NAMALWA (cell line): ENCODE data around the gene TMEM178A.
"Not testable (repeated sequence)": the region's sequence is repeated elsewhere in the genome, so short reads cannot be mapped to it uniquely, and the experiment has no call there.

Experiments
- DNase-seq: peaks from one replicate; pipeline ENCODE4 v3.0.0-alpha.2; 2015; ENCODE audit warnings: low spot score

TMEM178A gene

DNA sequence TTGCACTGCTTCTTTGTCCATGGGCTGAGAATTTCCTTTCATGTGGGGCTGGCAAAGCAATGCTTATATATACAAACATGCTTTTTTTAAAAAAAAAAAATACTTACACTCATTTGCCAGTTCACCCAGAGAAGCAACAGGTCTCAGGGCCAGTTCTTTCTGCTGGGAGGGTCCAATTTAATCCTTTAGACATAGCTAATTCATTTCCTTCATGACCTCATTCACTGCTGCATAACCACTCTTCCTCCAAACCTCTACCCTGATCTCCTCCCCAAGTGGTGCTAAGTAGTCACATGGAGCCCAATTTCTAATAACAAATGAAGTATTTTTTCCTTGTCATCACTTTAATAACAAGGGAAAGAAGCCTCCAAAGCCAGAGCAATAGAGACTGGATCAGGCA lies 17.1 kb upstream of the TMEM178A start:
- DNase-seq, result no peak

DNA sequence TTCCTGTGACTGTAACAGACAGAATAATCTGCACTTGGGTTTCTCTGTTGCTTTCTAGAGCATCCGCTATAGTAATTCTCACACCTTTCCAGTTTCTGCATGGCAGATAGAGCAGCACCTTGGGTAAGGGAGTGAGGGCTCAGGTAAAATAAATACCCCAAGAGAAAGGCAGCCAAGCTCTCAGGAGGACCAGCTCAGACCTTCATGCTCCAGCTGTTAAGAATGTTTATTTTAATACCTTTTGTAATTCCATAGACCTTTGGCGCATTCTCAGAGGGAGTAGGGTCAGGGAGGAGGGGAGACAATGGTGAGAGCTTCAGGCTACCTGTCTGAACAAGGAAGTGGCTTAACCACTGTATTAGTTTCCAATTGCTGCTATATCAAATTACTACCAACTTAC lies 16.2 kb upstream of the TMEM178A start:
- no peak for DNase-seq

DNA sequence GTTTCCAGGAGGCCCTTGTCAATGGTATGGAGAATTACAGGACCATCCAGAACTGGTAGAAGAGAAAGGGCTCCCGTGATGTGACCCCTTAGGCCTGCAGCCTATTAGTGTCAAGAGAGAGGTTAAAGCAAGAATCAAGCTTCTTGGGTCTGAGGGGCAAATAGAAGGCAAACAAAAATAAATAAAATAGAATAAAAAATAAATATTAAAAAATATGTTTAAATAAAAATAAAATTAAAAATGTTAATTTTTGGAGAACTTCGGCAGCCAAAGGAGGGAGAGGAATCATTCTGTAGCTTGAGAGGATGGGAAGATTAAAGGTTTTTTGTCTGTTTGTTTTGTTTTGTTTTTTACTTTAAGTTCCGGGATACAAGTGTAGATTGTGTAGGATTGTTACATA lies 15.2 kb upstream of the TMEM178A start:
- no peak for DNase-seq

DNA sequence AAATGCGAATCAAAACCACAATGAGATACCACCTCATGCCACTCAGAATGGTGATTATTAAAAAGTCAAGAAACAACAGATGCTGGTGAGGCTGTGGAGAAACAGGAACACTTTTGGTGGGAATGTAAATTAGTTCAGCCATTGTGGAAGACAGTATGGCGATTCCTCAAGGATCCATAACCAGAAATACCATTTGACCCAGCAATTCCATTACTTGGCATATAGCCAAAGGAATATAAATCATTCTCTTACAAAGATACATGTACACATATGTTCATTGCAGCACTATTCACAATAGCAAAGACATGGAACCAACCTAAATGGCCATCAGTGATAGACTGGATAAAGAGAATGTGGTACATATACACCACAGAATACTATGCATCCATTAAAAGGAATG lies 9.5 kb upstream of the TMEM178A start:
- DNase-seq, result not testable (repeated sequence)

DNA sequence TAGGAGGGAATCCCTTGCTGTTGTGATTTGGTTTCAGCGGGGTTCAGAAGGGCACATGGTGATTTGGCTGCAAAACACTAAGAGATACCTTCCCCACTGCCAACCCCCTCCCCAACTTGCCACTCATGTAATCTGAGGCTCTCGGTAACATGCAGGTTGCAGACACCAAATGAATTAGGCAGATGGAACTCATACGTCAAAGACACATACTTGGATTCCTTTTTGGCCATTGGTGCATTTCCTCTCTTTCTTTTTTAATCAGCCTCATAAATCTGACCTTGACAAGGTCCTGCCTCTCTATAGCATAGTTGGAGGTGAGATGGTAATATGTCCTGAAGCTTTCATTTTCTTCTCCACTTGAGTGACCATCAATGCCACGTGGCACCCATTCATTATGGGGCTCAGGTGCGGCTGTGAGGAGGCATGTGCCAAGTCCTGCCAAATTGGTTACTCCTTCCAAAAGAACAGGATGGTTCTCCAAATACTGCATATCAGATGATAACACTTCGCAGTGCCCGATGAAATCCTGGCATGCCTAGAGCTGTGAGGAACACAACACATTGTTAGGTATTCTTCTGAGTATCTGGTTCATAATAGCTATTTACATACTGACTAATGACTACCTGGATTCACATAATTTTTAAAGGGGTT lies 8.3 kb upstream of the TMEM178A start:
- no peak for DNase-seq

DNA sequence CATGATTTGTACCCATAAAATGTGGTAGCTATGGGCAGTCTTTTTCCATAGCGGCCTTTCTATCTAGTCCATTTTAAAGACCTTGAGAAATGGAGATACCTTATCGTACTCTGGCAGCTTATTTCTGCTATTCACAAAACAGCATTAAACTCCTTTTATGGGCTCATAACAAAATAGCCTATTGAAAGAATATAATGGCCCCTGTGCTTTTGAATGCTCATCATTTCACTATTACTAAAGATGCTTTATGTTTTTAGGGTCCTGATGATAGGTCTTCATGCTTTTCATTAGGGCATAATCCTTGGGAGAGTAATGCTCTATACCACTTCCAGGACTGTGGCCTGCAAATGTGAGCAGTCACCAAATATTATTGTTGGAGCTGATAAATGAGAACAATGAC lies 7.3 kb upstream of the TMEM178A start:
- DNase-seq, result no peak

DNA sequence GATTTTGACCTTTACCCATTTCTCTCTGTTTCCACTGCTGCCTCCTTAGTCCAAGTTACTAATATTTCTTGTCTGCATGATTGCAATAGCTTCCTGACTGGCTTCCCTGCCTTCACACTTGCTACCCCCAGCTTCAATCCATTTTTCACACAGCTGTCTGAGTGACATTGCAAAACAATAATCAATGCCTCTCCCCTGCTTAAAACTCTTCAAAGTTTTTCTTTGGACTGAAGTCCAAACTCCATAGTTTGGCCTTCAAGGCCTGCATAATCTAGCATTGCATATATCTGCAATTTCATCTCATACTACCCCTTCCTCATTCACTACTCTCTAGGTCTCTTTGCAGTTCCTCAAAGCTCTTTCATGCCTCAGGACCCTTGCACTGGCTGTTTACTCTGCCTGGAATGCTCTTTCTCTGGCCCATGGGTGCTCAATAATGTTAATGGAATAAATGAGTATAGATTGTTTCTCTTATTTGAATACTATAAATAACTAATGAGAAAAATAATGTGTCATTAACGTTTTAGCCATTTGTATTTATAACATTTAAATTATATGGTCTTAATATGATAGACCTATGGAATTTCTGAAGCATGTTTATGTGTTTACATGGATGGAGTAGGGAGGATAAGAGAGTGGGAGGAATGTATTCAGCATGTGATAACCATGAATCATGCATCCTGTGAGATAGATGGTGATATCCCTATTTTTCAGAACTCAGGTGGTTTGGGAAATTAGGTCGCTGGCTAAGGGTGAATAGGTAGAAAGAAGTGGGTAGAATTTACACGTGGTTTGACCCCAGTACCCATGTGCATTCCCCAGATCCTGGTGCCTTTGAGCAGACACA lies 5.7 kb upstream of the TMEM178A start:
- DNase-seq, result no peak

DNA sequence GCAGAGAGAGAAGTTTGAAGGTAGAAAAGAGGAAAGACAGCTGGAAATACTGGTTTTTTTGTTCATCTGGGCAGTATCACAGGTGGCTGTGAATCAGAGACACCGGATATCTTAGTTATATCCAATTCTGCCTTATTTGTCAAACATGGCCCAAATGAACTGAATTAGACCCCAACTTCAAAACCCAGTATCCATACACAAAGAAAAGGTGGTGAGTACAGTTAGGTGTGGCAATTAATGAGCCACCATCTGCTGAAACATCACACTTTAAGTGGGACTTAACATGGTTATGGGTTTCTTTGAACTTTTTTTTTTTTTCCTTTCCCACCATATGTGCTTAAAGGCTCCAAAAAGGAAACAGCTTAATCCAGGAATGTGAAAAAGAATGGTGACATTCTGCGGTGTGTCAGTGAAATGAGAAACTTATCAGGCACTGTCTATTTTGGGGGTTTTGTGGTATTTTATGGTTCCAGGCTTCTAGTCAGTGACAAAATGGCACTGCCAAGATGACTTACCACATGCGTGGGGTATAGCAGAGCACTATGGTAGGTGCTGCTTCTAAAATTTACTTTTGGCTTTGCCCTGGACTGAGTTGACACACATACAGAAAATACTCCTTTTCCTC lies 5.0 kb upstream of the TMEM178A start:
- DNase-seq, result no peak

DNA sequence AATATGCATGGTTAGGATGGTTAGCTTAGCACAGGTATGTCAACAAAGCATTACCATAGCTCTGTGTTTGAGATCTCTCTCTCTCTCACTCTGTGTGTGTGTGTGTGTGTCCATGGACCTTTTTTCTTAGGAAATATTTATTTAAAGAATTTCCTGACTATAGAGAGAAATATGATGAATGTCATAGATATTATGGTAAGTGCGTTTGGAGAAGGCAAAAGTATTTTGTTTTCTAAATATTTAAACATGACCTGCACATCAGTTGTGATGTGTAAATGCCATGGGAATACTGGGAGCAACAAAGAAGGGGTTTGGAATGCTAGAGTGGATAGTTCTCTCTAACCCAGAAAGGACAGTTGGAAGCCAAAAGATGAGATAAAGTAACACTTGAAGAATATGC lies 3.9 kb upstream of the TMEM178A start:
- no peak for DNase-seq

DNA sequence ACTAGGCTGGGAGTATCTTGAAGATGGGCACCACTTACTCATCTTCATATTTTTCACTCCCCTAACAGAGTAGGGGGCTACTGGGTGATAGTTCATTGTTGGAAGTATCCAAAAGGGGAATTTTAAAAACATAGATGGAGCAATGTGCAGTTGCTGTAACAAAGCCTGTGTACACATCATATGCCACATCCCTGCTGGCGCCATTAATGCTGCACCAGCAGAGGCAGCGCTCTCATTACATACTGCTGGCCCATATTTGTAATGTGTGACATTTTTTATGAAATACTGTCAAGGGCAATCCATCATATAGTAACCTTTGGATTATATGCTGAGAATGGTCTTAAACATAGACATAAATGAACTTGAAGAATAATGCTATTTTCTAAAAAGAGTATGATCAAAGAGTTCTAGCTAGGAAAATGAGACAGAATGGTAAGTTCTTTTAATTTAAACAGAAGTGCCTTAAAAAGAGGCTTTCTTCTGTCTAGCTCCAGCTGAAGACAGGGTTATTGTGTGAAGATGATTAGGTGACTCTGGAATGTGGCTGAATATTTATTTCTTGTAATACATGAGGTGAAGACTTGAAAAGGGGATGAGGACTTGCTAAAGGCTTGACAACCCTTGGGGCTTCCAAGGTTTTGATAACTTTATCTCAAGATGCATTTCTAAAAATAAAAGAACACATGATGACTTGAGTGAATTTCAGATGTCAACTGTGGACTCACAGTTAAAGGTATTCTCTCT lies 2.4 kb upstream of the TMEM178A start:
- no peak for DNase-seq

DNA sequence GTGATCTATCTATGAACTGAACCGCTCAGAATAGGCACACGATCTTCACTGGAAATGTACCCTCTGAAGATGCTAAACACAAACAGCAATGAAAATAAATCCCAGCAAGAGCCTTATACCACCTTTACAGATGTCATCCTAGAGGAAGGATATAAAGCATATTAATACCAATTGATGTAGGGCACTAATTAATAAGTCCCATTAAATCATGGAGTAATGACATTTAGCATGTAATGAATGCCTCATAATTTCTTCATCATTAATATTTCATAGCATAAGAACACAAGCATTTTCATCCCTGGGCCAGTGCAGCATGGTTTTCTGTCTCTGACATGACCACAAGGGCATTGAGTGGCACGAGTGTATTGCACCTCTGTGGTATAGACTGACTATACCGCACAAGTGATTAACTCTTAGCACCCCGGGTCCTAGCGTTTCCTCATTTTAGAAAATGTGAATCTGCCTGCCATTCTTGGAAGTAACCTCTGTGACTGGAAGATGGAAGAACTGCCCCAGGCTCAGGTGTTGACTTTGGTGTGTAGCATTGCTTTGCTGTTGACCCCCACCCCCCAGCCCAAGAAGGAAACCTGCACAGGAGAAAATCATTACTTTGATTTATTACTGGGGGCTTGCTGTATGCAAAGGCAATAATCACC lies 1.4 kb upstream of the TMEM178A start:
- DNase-seq, result no peak

DNA sequence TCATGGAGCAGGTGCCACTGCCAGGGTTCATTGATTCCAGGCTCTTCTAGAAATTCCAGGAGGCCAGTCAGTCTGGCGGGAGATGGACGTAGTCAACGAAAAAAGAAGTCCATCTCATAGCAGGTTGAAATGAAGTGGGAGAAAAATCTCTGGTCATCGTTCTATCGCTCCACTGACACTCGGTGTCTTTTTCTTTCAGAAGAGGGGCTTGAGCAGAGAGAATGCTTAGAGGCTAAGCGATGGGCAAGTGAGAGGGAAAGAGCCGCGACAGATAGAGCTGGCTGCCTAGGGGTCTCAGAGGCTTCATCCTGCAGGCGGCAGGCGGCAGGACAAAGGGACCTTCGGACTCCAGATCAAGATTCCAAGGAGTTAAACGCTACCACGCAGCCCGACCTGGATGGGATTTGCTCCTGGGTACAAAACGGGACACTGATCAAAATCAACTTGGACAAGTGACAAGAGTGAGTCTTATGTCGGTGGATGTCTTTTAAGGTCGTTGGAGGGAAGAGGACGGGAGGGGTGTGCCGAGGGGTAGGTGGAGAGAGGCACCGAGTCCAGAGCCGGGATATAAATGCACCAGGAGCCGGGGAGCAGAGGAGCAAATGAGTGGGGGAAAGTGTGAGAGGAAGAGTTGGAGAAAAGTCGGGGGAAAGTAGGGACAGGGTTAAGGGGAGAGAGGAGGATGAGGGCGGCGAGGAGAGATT lies 677 bp upstream of the TMEM178A start:
- DNase-seq, result no peak

DNA sequence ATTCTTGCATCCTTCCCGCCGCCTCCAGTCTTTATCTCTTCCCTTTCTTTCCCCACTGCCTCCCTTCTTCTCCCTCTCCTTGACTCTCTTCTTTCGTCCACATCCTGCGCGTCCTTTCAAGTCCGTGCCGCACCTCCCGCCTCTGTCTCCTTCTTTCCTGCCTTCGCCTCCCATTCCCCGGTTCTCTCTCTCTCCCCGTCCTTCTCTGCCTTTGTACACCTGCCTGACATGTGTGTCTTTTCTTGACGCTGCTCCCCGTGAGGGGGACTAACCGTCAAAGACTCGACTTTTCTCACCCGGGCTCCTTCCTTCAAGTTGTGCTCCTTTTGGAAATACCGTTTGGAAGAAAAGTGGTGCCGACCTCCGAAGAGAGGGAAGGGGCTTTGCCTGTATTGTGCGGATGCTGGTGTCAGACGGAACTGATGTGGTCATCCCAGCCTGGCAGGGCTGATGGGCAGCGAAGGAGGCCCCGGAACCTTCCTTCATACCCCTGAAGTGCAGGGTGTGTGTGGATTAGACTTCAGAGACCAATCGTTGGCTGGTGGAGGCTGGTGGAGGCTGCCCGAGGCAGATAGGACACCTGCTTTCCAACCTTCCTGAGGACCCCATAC lies 879 bp downstream of the TMEM178A start:
- no peak for DNase-seq

DNA sequence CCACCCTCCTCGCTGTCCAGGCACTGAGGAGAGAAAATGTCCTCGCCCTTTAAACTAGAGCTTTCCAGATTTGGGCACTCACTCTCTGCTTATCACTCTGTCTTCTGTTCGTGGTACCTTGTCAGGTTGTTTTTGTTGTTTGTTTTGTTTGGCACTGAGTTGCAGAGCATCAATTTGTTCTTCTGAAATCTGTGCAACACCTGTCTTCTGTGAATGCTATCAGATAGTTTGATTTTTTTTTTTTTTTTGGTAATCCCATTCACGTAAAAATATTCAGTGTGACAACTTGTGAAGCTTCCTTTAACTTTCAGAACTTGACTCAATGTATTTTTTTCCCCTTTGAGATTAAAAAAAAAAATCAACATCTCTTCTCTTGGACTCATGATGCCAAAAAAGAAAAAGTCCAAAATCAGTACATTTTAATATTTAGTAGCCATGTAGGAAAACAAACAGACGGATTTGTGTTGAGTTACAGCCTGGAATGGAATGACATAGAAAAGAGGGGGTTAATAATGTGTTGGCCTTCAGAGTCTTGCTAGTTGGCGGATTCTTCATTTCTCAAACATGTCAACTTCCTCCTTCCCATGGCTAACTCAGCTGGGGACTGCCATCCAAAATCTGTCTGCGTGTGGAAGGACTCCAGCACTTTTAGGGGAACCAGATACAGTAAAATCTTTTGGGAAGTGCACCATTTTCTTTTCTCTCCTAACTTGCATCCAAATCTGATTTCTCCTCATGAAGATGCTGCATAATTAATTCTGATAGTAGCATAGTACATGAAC lies 1.6 kb downstream of the TMEM178A start:
- DNase-seq, result no peak

DNA sequence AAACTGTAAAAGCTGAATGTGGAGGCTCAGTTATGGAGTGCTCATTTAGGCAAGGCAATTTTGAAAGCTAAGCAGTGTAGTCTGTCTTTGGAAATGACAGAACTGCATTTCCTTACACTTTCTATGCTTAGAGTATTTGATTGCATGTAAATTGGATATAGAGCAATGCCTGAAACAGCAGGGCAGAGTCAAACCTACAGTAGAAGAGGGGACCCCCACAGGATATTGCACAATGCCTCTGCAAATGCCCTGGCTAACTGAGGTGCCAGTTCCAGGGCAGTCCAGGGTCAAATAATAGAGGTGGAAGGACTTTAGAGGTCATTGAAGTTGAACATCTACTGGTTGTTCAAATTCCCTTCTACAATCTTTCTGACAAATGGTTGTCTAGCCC lies 2.2 kb downstream of the TMEM178A start:
- no peak for DNase-seq

DNA sequence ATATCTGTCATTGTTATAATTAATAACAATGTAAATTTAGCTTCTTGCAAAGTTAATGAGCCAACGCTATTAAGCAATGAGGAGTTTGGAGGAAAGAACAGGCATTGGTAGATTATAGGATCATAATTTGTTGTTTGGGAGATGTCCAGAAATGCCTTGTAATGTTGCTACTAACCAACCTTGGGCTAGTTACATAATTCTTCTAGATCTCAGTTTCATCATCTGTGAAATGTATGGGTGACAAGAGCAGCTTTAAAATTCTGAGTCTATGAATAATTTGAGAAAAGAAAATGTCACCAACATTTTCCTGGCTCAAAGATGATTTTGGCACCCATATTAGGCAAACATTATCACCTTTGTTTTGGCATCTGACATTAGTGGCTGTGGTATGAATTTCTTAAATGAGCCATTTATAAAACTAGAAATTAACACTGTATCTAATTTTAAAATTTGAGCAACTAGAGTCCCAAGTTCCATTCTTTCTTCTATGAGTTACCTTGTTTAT lies 2.9 kb downstream of the TMEM178A start:
- DNase-seq, result no peak

DNA sequence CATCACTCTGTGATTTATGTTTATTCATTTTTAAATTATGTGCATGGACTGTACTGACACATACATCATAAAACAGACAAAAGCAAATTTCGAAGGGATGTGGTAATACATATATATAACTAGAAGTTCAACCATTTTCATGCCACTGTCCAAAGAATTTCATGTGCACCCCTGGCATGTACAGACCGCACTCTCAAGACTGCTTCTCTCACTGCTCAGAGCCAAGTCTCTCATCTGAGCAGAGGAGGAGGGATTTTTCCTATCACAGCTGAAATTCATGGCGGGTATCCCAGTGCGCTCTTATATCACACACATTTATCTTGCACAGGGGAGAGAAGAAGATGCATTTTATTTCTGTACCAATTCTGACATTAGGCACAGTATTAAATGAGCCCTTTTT lies 5.9 kb downstream of the TMEM178A start:
- DNase-seq, result no peak

DNA sequence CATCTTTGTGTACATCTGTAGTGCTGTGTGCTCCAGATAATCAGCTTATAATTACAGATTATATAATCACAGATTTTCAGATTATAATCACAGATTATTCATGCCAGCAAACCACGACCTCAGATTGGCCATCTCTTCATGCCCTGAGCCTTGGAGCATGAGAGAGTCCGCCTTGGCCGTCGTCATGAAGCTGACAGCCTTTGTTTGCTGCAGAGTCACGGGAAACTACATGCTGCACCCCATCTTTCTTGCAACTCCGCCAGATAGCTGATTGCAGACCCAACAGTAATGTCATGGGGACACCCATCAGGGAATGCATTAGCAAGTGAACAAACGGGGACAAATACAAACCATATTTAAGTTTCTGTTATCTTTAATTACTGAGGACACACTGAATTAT lies 7.3 kb downstream of the TMEM178A start:
- no peak for DNase-seq

DNA sequence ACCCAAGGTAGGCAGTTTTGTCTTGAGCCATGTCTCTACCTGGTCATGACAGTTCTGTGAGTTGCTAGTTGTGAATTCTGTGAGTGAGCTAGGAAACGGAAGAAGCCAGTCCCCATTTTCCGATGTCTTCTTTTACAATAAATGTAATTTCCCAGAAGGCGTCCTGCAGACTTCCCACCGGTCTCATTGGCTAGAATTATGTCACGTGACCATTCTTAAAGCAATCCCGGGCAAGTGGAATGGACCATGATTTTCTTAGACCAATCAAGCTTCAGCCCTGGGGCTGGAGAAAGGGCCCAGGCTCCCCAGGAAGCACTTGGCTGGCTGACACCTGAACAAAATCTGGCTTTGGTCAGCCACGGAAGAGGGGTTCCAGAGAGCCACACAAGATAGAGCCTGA lies 10.6 kb downstream of the TMEM178A start:
- DNase-seq, result no peak

DNA sequence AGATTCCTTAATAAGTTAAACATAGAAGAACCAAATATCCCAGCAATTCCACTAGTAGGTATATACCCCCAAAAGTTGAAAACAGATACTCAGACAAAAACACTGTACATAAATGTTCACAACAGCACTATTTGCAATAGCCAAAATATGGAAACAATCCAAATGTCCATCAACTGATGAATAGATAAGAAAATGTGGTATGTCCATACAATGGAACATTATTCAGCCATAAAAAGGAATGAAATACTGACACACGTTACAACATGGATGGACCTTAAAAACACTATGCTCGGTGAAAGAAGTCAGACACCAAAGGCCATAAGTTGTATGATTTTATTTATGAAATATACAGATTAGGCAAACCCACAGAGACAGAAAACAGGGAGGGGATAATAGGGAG lies 12.5 kb downstream of the TMEM178A start:
- DNase-seq, result no peak
